GM19468 (cell line): ENCODE results near the gene BTBD9.

Source experiments
- ATAC-seq: cut with Tn5 transposase; IDR thresholded peaks from one replicate; pipeline ENCODE4 v1.9.1; 2021; ENCODE audit warnings: mild to moderate bottlenecking, moderate library complexity, moderate number of reproducible peaks; ENCODE audit not compliant: unreplicated experiment; ENCODE audit errors: extremely low read depth

Gene BTBD9

DNA sequence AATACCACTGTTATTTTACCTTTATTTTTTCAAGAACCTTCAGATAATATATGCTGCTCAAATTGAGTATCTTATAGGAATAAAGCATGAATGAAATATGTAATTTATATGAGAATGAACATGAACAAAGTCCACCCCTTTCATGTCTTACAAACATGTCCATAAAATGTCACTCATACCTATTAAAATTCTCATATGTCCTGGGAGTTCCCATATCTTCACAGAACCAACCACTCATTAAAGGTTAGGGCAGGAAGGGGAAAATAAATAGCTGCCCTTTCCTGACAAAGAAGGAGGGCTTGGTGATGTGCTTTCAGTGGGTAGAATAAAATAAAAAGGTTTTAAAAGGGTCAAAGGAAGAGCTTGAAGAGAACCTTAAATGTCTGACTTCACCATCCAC, 125.3 kb downstream of the BTBD9 start:
- ATAC-seq: no peak

DNA sequence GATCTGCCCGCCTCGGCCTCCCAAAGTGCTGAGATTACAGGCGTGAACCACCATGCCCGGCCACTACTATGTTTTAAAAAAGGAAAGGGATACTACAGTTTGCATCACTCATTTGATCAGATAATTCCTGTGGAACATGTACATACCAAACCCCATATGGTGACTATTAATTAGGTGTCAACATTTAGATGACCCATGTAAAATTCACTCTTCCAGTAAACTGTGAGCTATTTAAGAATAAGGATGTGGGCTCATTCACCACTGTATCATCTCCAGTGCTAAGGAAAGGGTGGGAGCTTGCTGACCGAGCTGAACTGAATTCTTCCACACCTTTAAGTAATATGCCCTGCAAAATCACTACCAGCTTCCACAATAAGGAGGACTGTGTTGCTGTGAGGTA, 127.5 kb downstream of the BTBD9 start:
- no peak for ATAC-seq

DNA sequence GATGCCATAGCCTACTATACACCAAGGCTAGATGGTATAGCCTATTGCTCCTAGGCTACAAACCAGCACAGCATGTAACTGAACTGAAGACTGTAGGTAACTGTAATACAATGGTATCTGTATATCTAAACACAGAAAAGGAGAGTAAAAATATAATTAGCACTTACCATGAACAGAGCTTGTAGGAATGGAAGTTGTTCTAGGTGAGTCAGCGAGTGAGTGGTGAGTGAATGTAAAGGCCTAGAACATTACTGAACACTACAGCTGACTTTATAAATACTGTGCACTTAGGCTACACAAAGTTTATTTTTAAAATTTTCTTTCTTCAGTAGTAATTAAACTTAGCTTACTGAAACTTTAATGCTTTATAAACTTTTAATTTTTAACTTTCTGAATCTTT, 129.5 kb downstream of the BTBD9 start:
- no peak for ATAC-seq

DNA sequence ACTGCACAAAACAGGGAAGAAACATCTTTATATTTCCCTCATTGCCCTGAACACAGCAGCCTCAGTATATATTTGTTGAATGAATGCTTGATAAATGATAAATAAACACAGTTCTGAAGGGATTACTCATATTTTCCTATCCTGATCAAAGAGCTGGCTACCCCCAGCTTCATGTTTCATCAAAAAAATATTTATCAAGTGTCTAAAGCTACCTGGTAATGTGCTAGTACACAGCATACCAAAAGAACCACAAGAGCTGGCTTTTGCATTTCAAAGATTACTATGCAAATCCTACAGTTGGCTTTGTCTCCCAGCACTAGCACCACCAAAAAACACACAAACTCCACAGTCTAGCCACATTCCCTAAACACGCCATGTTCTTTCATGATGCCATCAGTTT, 130.0 kb downstream of the BTBD9 start:
- no peak for ATAC-seq

DNA sequence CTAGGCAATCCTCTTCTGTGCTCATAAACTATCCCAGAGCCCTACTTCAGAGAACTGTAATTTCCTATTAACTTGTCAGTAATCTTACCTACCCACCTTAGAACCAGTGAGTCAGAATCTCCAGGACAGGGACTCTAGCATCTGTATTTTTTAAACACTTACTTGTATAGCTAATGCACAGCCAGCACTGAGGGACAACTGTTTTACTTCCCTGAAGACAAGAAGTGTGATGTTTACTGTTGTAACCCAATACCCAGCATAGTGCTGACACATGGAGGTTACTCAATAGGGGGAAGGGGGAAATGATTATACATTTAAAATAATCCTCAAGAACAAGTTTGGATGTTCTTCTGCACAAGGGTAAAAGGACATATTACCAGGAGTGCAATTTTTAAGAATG, 130.8 kb downstream of the BTBD9 start:
- no peak for ATAC-seq

DNA sequence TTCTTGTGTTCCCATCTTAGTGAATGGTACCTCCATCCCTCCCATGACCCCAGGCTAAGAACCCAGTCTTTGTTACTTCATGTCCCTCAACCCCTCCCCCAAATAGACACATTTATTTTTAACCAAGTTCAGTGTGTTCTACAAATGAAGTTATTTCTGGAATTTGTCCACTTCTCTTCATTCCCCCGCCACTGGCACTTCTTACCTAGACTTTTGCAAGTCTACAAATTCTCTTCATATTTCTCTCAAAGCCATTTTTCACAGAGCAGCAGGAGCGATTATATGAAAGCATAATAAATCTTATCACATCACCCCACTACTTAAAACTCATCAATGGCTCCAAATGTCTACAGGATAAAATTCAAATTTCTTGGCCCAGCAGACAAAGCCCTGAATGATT, 131.4 kb downstream of the BTBD9 start:
- ATAC-seq: no peak

DNA sequence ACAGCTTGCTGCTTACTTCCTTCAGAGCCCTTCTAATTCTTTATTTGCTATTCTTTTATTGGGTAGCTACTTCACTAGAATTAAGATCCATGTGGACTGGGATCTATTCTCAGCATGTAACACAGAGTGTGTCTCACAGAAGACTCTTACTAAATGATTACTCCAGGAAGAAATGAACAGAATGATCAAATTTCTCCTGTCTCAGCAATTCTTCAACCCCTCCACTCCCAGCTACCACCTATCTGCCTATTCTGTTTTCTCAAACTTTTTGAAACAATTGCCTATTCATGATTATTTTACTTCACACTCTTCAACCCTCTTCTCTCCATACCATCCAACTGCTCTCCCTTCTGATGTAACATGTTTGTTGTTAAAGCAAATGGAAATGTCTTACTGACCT, 132.6 kb downstream of the BTBD9 start:
- ATAC-seq: no peak

DNA sequence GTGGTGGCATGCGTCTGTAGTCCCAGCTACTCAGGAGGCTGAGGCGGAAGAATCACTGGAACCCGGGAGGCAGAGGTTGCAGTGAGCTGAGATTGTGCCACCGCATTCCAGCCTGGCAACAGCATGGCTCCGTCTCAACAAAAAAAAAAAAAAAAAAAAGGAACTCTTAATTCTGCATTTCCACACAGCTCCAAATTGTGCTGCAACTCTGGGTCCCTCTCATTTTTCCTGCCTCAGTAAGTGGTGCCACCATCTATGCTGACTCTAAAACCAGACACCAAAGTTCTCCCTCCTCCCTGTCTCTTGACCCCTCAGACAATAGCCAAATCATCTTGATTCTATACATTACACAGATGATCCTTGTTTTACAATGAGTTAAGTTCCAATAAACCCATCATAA, 133.9 kb downstream of the BTBD9 start:
- no peak for ATAC-seq

DNA sequence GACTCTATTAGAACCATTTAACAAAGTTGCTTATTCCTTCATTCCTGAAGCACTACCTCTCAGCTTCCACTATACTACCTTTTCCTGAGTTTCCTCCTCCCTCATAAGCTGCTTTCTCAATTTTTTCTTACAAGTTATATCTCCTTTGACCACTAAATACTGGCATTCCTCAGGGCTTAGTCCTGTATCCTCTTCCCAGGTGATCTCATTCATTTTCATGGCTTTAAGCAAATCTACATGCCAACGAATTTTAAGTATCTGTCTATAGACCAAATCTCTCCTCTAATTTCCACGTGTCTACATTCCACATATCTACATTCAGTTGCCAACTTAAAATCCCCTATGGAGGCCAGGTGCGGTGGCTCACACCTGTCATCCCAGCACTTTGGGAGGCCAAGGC, 134.7 kb downstream of the BTBD9 start:
- no peak for ATAC-seq

DNA sequence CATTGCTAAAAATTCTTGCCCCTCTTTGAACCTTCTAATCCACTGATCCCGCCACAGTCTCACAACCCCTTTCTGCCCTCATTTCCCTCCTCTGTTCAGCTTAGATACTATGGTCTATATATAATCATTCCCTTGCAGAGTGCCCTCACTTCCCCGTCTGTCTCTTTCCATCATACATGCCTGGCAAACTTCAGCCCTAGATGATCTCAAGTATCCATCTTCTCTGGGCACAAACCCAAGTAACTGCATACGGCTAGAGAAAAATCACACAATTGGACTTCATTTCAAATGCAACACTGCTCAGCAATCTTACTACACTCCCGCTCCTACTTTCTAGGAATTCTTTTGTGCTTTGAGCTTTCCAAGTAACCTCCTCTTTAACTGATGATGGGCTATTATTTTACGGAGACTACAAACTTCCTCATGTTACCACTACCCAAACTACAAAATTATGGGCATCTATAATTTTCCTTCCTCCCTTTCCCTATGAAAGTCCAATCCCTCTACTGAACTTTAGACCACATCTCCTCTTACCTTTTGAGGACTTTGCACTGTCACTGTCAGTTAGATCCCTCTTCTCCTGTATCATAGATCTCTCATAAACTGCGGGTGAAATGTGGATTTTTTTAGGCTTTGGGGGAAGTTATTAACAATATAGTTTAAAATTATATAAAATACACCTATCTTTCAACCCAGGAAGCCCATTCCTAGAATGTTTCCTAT, 135.6 kb downstream of the BTBD9 start:
- no peak for ATAC-seq

DNA sequence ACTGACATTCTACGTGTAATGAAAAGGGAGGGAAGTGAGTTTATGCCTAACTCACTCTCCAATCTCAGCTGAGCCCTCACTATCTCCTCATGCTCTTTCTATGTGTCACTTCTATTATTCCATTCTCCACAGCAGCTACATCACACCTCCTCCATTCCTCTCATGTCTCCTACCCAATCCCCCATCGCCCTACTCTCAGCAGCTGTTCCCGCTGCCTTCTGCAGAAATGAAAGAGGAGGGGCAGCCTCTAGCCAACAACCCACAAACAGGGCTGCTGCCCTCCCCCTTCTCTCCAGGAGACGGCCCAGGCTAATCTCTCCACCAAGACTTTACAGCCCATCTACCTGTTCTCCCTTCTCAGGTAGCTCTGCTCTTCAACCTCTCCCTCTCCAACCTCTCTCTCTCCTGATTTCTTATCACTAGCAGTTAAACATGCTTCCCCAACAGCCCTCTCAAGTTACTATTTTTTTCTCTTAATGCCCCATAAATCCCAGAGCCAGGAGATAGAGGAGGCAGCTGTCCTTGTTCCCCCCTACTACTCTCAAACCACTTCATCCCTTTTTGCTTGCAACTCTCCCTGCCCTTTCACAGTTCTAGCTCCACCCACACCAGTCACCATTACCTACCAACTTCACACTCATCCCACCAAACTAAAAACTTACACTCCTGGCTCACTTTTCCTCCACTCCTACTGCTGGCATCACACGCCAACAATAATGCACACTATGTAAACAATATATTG, 136.5 kb downstream of the BTBD9 start:
- ATAC-seq: no peak

DNA sequence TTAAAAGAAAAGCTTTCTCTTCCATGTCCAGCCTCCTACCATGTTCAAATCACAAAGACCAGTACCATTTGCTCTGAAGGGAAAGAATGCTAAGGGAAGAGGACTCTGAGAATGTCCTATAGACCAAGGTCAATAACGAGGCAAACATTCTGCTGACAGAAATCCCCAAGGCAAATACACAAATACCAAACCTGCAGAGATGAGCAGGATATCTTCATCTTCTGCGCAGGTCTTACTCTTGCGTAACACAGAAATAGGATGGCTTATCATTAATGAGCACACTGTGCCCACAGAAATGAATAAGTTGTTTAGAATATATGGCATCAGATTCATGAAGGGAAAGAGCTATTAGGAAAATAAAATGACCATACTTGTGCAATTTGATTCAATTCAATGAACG, 137.3 kb downstream of the BTBD9 start:
- no peak for ATAC-seq

DNA sequence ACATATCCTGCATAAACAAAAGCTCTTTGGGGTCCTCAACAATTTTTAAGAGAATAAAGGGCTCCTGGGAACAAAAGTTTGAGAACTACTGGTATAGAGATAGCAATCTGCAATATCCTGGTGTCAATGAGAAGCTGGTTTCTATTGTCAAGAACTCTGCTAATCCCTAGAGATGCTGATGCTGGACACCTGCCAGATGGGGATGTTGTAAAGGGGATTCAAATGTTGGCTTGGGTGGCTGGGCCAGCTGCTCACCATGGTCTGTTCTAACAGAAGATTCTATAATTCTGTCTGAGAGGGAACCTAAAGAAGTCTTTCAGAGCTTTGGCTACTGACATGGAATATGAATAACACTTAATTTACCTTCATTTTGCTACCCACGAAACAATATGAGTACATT, 137.8 kb downstream of the BTBD9 start:
- no peak for ATAC-seq

DNA sequence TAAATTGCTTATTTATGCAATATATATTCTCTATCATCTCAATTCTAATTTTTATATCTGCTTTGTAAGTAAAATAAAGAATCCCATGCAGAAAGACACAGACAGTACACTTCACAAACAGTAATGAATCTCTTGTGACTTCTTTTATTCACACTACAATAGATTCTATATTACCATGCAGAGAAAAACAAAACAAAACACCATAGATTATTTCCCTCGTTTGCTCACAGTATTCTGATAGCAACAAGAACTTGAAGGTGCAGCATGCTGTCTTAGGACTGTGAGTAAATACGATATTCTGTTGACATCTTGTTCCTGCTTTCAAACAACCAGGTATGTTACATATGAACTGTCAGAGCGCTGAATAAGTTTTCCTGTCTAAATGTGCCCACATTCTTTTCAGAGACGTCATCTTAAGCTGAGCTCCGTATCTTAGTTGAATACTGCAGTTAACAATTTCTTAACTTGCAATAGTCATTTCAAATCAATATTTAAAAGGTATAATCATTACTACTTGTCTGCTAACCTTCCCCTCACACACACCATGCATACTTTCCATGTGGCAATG, 140.1 kb downstream of the BTBD9 start:
- ATAC-seq: no peak

DNA sequence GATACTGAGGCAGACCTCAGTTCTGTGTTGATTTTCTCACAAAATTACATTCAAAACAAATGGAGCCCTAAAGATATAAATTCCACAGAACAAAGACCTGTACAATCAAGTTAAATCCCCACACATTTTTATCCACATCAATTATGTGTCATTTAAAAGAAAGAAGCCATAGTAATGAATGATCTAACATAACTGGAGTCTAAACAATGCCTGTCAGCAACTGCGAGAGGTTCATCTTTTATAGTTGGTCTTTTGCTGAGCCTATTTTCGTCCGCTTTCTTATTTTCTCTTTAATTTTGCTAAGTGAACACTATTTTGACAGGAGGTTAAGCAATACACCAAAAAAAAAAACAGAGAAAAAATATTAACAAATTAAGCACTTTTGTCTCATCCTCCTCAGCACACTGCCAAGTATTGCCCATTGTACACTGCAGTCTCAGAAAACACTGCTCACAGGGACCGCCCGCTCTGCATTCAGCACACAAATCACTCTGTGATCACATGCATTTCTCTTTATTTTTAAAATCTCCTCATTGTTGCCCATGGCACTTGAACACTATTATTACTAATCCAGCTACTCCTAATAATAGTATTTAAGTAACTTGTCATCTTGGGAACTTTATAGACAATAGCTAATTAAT, 140.8 kb downstream of the BTBD9 start:
- no peak for ATAC-seq

DNA sequence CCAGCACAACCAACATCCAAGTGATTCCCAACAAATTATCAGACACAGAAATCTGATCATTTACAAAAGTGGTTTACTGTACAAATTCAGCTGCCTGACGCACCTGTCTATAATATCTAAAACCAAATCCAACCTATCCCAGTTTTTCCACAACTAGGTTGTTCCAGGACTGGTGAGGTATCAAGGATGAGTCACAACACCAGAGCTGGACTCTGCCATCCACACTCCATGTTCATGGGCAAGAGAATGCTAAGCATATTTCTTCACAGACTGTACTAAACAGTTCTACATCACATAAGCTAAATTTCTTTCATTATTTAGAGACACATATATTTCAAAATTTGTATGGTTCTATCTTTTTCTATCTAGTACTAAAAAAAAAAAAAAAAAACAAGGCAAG, 141.6 kb downstream of the BTBD9 start:
- no peak for ATAC-seq

DNA sequence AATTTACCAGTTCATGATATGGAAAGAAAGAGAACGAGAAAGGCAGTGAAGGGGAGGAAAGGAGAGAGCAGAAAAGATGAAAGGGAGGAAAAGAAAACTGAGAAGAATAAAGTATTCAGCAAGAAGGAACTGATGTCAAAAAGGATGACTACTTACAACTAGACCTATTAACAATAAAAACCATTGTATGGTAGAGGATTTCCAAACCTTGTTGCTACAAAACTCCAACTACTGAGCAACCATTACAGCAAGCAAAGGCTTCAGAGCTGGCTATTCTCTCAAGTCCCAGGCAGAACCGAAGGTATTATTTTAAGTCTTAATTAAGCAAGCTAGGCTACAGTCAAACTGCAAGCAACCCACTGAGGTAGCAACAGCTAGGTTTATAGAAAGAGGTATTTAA, 142.2 kb downstream of the BTBD9 start:
- ATAC-seq: no peak

DNA sequence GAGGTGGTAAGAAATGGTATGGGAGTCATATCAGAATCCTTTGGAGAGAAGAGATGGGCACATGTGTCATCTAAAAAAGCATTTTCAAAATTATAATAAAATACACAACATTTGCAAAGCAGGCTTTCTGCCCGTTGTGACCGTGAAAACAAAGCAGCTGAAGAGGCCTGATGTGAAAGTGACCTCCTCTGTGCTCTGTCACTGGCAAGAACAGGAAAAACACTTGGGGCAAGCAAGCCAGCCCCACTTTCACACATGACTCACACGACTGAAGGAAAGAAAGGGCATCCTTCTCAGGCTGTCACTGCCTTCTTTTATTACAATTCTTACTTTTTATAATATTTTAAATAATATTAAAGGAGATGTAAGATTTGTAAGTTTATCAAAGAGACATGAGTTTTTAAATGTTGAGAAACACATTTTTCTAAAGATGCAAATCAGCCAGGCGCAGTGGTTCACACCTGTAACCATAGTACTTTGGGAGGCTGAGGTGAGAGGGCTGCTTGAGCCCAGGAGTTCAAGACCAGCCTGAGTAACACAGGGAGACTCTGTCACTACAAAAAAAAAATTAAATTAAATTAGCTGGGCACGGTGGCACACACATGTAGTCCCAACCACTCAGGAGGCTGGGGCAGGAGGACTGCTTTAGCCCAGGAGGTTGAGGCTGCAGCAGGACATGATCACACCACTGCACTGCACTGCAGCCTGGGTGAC, 143.7 kb downstream of the BTBD9 start:
- no peak for ATAC-seq

DNA sequence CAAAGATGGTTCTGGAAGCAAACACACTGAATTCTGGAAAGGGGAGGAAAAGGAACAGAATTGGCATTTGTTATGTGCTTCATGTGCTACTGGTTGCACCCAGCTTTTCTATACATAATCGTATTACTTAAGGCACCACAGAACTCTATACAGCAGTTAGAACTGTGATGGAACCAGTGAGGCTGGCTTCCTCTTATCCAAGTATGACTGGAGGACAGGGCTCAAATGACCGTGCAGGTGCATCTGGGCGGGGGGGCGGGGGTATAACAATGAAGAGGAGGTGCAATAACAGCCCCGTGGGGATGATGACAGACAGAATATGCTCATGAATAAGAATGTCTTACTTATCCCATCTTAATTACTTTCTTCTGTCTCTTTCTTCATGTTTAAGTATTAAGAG, 144.2 kb downstream of the BTBD9 start:
- no peak for ATAC-seq

DNA sequence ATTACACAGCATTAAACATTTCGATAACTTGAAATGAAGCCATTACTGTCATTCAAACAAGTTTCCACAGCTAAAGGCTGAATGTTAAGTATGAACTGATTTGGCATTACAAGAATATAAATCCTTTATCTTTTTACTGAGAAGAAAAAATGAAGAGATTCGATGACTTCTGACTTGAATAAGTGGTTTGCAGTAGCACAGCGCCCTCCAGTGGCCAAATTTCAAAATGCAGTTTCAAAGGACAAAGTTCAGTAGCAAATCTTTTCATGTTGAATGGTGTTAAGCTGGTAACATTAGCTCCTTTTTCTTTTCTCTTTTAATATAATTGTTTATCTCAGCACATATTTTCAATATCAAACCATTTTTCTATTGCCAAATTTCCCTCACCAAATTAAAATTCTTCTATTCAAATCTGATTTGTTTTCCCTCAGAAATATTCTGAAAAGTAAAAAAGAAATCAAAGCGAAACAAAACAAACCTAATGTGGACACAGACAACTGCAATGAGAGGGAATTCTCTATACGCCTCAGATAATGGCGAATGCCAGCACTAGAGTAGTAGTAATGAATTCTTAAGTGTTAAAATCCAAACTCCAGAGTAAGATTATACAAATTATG, 145.7 kb downstream of the BTBD9 start:
- ATAC-seq: no peak
